HEK293T (cell line): Measurements from ENCODE around the gene PRSS3.

Experiments
- ARNT ChIP-seq: fragments of 450-650 bp; IDR thresholded peaks from 2 replicates; pipeline ENCODE4 v1.6.1; 2017; ENCODE audit warnings: mild to moderate bottlenecking
- BHLHE40 ChIP-seq: fragments of 450-650 bp; IDR thresholded peaks from 2 replicates; pipeline ENCODE4 v1.6.1; 2016; ENCODE audit warnings: mild to moderate bottlenecking, moderate library complexity, borderline replicate concordance
- ELF4 ChIP-seq: fragments of 450-650 bp; IDR thresholded peaks from 2 replicates; pipeline ENCODE4 v1.6.1; 2017; ENCODE audit warnings: antibody characterized with exemption
- FOXA1 ChIP-seq: fragments of 450-650 bp; IDR thresholded peaks from 2 replicates; pipeline ENCODE4 v1.6.1; 2016; ENCODE audit warnings: mild to moderate bottlenecking
- FOXK2 ChIP-seq: fragments of 450-650 bp; IDR thresholded peaks from 2 replicates; pipeline ENCODE4 v1.6.1; 2016; ENCODE audit warnings: mild to moderate bottlenecking
- FOXM1 ChIP-seq: fragments of 450-650 bp; IDR thresholded peaks from 2 replicates; pipeline ENCODE4 v1.6.1; 2017; ENCODE audit warnings: mild to moderate bottlenecking, borderline replicate concordance
- HDGF ChIP-seq: fragments of 450-650 bp; IDR thresholded peaks from 2 replicates; pipeline ENCODE4 v1.6.1; 2017; ENCODE audit warnings: antibody characterized with exemption, borderline replicate concordance
- NFRKB ChIP-seq: fragments of 450-650 bp; IDR thresholded peaks from 2 replicates; pipeline ENCODE4 v1.6.1; 2016; ENCODE audit warnings: mild to moderate bottlenecking, moderate library complexity
- SP1 ChIP-seq: fragments of 450-650 bp; IDR thresholded peaks from 2 replicates; pipeline ENCODE4 v1.6.1; 2017
- TARDBP ChIP-seq: fragments of 450-650 bp; IDR thresholded peaks from 2 replicates; pipeline ENCODE4 v1.6.1; 2016
- ZNF384 ChIP-seq: fragments of 450-650 bp; IDR thresholded peaks from 2 replicates; pipeline ENCODE4 v1.6.1; 2016

- no peak for TF ChIP-seq SP1
- no peak for TF ChIP-seq ELF4
- no peak for TF ChIP-seq BHLHE40
- TF ChIP-seq ZNF384 = no peak
- TF ChIP-seq ARNT = no peak
- no peak for TF ChIP-seq TARDBP
- TF ChIP-seq FOXK2 = no peak
- no peak for TF ChIP-seq FOXM1
- no peak for TF ChIP-seq FOXA1
- TF ChIP-seq NFRKB = no peak
- TF ChIP-seq HDGF = no peak
Observed at GRCh38 chr9:33809506-33809905, 14.1 kb downstream of the PRSS3 start.
